Measurements from ENCODE around the gene CHST13.

The CHST13 gene

GRCh38 chr3:126509597-126510307, 14.2 kb upstream of the CHST13 start:
- no peak overlapping the region for H3K4me3 ChIP-seq (ENCODE audit: low read length)
- TF ChIP-seq ZNF274 (IDR thresholded peaks at IDR 0.05; ENCODE audit: low read depth, low read length), result no peak

GRCh38 chr3:126510308-126510910, 13.5 kb upstream of the CHST13 start:
- H3K4me3 ChIP-seq (ENCODE audit: low read length), result no peak overlapping the region
- no peak for TF ChIP-seq ZNF274 (IDR thresholded peaks at IDR 0.05; ENCODE audit: low read depth, low read length)

GRCh38 chr3:126511291-126511690, 12.7 kb upstream of the CHST13 start:
- H3K4me3 ChIP-seq (ENCODE audit: low read length), result no peak overlapping the region
- TF ChIP-seq ZNF274 (IDR thresholded peaks at IDR 0.05; ENCODE audit: low read depth, low read length), result no peak

- no peak for TF ChIP-seq ZNF274 (IDR thresholded peaks at IDR 0.05; ENCODE audit: low read depth, low read length)
- H3K4me3 ChIP-seq (ENCODE audit: low read length), result no peak overlapping the region
These were observed 11.9 kb upstream of the CHST13 start for GRCh38 chr3:126512026-126512425.

- no peak overlapping the region for H3K4me3 ChIP-seq (ENCODE audit: low read length)
- no peak for TF ChIP-seq ZNF274 (IDR thresholded peaks at IDR 0.05; ENCODE audit: low read depth, low read length)
These were observed 10.9 kb upstream of the CHST13 start for GRCh38 chr3:126512916-126513650.

- no peak for TF ChIP-seq ZNF274 (IDR thresholded peaks at IDR 0.05; ENCODE audit: low read depth, low read length)
- no peak overlapping the region for H3K4me3 ChIP-seq (ENCODE audit: low read length)
These were observed 9.8 kb upstream of the CHST13 start for GRCh38 chr3:126514161-126514560.

- H3K4me3 ChIP-seq (ENCODE audit: low read length), result no peak overlapping the region
- TF ChIP-seq ZNF274 (IDR thresholded peaks at IDR 0.05; ENCODE audit: low read depth, low read length), result no peak
These were observed 8.8 kb upstream of the CHST13 start for GRCh38 chr3:126515066-126515706.

GRCh38 chr3:126516152-126516935, 7.6 kb upstream of the CHST13 start:
- TF ChIP-seq ZNF274 (IDR thresholded peaks at IDR 0.05; ENCODE audit: low read depth, low read length), result no peak
- H3K4me3 ChIP-seq (ENCODE audit: low read length), result no peak overlapping the region

GRCh38 chr3:126516936-126517290, 7.0 kb upstream of the CHST13 start:
- TF ChIP-seq ZNF274 (IDR thresholded peaks at IDR 0.05; ENCODE audit: low read depth, low read length), result no peak
- H3K4me3 ChIP-seq (ENCODE audit: low read length), result no peak overlapping the region

GRCh38 chr3:126517291-126517951, 6.5 kb upstream of the CHST13 start, which contains the start of gene UROC1:
TSS of gene UROC1 (minus strand) at chr3:126517773. CDS start at chr3:126517719, 54 bp downstream.
- TF ChIP-seq ZNF274 (IDR thresholded peaks at IDR 0.05; ENCODE audit: low read depth, low read length), result no peak
- H3K4me3 ChIP-seq (ENCODE audit: low read length), result no peak within 1 kb of the TSS

- no peak overlapping the region for H3K4me3 ChIP-seq (ENCODE audit: low read length)
- no peak for TF ChIP-seq ZNF274 (IDR thresholded peaks at IDR 0.05; ENCODE audit: low read depth, low read length)
These were observed 5.8 kb upstream of the CHST13 start for GRCh38 chr3:126517986-126518778.

GRCh38 chr3:126518779-126519177, 5.2 kb upstream of the CHST13 start:
- no peak overlapping the region for H3K4me3 ChIP-seq (ENCODE audit: low read length)
- TF ChIP-seq ZNF274 (IDR thresholded peaks at IDR 0.05; ENCODE audit: low read depth, low read length), result no peak

All from GM08714 (cell line).